Epithelial cell of esophagus (primary cell): ENCODE data around the gene FRRS1L.

Experiments
- DNase-seq: peaks from one replicate; pipeline ENCODE4 v3.0.0; 2010; ENCODE audit warnings: low read depth
- H3K4me3 ChIP-seq: 2 replicates; pipeline ENCODE4 v1.5.1; 2011; ENCODE audit warnings: mild to moderate bottlenecking, low read length, control low read depth
- CTCF ChIP-seq: IDR thresholded peaks from 2 replicates; pipeline ENCODE4 v1.5.1; 2011; ENCODE audit warnings: low read depth, mild to moderate bottlenecking, low read length, control low read depth, inconsistent platforms; ENCODE audit not compliant: insufficient read depth; ENCODE audit errors: missing control alignments

FRRS1L gene

GRCh38 chr9:109190151-109190550 is 23.1 kb upstream of the FRRS1L start:
- no peak overlapping the region for H3K4me3 ChIP-seq
- peak; percentile 47 for DNase-seq
- no peak for TF ChIP-seq CTCF

- TF ChIP-seq CTCF = no peak
- H3K4me3 ChIP-seq = no peak overlapping the region
- DNase-seq = no peak
Measured at GRCh38 chr9:109186857-109187520, 19.9 kb upstream of the FRRS1L start.

- peak; percentile 51 for DNase-seq
- no peak overlapping the region for H3K4me3 ChIP-seq
- peak; percentile 68 for TF ChIP-seq CTCF
Measured at GRCh38 chr9:109182940-109183798, 16.1 kb upstream of the FRRS1L start.

- no peak overlapping the region for H3K4me3 ChIP-seq
- DNase-seq = no peak
- no peak for TF ChIP-seq CTCF
Measured at GRCh38 chr9:109182550-109182939, 15.5 kb upstream of the FRRS1L start.

- no peak for TF ChIP-seq CTCF
- no peak for DNase-seq
- H3K4me3 ChIP-seq = no peak overlapping the region
Measured at GRCh38 chr9:109181284-109181683, 14.2 kb upstream of the FRRS1L start.

- H3K4me3 ChIP-seq = no peak overlapping the region
- DNase-seq = no peak
- no peak for TF ChIP-seq CTCF
Measured at GRCh38 chr9:109179801-109180523, 12.9 kb upstream of the FRRS1L start.
